Ovary (tissue), 9 donors: Measurements from ENCODE around the gene PLCB1. TPM values are rescaled to one million over a fixed set of nuclear protein-coding genes. Genes with fewer than 3 reads are reported as not detected.

Source experiments
- DNase-seq, 5 donors: peaks; one replicate each; pipeline ENCODE4 v3.0.0-alpha.2; 2019 to 2020
- H3K27ac ChIP-seq, 2 donors: fragments of 200-600 bp; one replicate each; pipeline versions ENCODE4 v1.5.1 to v1.8.0; 2019 to 2022
- H3K27me3 ChIP-seq: fragments of 200-600 bp; one replicate; pipeline ENCODE4 v1.8.0; 2022
- H3K36me3 ChIP-seq: fragments of 200-600 bp; sonication (generic); one replicate; pipeline ENCODE4 v1.5.1; 2019
- H3K4me1 ChIP-seq: one replicate; pipeline ENCODE4 v1.8.1; 2013; ENCODE audit warnings: mild to moderate bottlenecking, moderate library complexity; ENCODE audit not compliant: insufficient read depth
- H3K4me3 ChIP-seq: fragments of 200-600 bp; sonication (generic); one replicate; pipeline ENCODE4 v1.5.1; 2017
- H3K9me3 ChIP-seq, 2 donors: fragments of 200-600 bp in 1 of 2; sonication (generic) in 1 of 2; one replicate each; pipeline versions ENCODE4 v1.5.1 to v1.8.1; 2013 to 2019; ENCODE audit warnings: mild to moderate bottlenecking in 1 of 2, moderate library complexity in 1 of 2
- CTCF ChIP-seq, 3 donors: fragments of 450-650 bp in 2 of 3; fragments of 200-600 bp in 1 of 3; IDR thresholded peaks; one replicate each; pipeline versions ENCODE4 v1.5.1 to v1.8.0; 2016 to 2022; ENCODE audit warnings: antibody characterized with exemption in 3 of 3, mild to moderate bottlenecking in 1 of 3
- EP300 ChIP-seq: sonication (generic); formaldehyde crosslinking; IDR thresholded peaks from one replicate; pipeline ENCODE4 v1.6.1; 2017; ENCODE audit warnings: antibody characterized with exemption
- POLR2A ChIP-seq: fragments of 450-650 bp; IDR thresholded peaks from one replicate; pipeline ENCODE4 v1.6.1; 2017; ENCODE audit warnings: antibody characterized with exemption, mild to moderate bottlenecking, moderate library complexity
- WGBS, 3 donors: extraction: QIAGEN DNeasy Blood & Tissue Kit in 1 of 3; methylation state at CpG; one replicate each; pipeline versions ENCODE4 v1.1.5 to v1.1.7; 2013 to 2017; 5-methylcytosine and 5-hydroxymethylcytosine counted together
- intact Hi-C, 4 donors: fragments of 100-400 bp; cut with DNase I; formaldehyde crosslinking; loops; one replicate each; pipeline versions ENCODE4 v1.11.0 to v1.15.1; 2022 to 2023
- polyA plus RNA-seq, 2 donors: library from polyadenylated mRNA; stranded (reverse); fragments of 200-250 nt in 1 of 2; fragments of 350-450 nt in 1 of 2; fragmentation: Illumina TruSeq in 1 of 2; extraction: RNeasy Lipid Tissue Mini Kit (QIAGEN cat#74804) in 1 of 2; gene quantifications; one replicate each; pipeline ENCODE4 v1.2.3, GENCODE V29; 2013 to 2014
- total RNA-seq, 7 donors: library from RNA; depleted of rRNA in 2 of 7; stranded (reverse); fragments of >200 nt in 2 of 7; fragmentation: NEBNext Ultra II Directional in 3 of 7; extraction: Animal tissue kit (Norgen Biotek cat#: 25700) in 3 of 7; gene quantifications; one replicate each; pipeline versions ENCODE4 v1.1.0 to v1.2.4, GENCODE V29; 2016 to 2023
- donor health status: DM: no; HTN: no; CAD: no; lungs with moderate emphysema.
- donor health status: DM: no; HTN: no; CAD: no.
- donor health status: Bipolar disorder and iron deficiency.
- donor health status: DM: yes; HTN: yes; CAD: no.
- donor health status: DM: no; HTN: no; CAD: no.
- donor health status: DM: yes; HTN: yes; CAD: no.

The PLCB1 gene
- total and polyA plus RNA-seq, 9 donors: 2.9 to 29.5 (median 9.0) TPM

- DNase-seq: no peak
- H3K4me1 ChIP-seq: no peaks in the 10 kb centered on the region
- intact Hi-C loops: loop anchor here in 1 of 4 donors (10.0 kb wide), 1 partner anchor 576 kb away; no protein-coding TSS in a partner anchor
- H3K27ac ChIP-seq: no peak overlapping the region
- no peaks in the 10 kb centered on the region for H3K9me3 ChIP-seq
- TF ChIP-seq EP300: no peak
- TF ChIP-seq CTCF (IDR thresholded peaks at IDR 0.05): no peak
- TF ChIP-seq POLR2A: no peak
- H3K36me3 ChIP-seq: no peaks in the 10 kb centered on the region
- no peaks in the 10 kb centered on the region for H3K27me3 ChIP-seq
- H3K4me3 ChIP-seq: no peak overlapping the region
These were observed 656.8 kb downstream of the PLCB1 start for GRCh38 chr20:8788831-8789230.

GRCh38 chr20:8790442-8791074, 658.5 kb downstream of the PLCB1 start:
- intact Hi-C loops: no loop called here
- no peaks in the 10 kb centered on the region for H3K9me3 ChIP-seq
- H3K27me3 ChIP-seq: no peaks in the 10 kb centered on the region
- H3K36me3 ChIP-seq: no peaks in the 10 kb centered on the region
- H3K27ac ChIP-seq: no peak overlapping the region
- DNase-seq: peak in 1 of 5 donors; percentile 40
- H3K4me1 ChIP-seq: no peaks in the 10 kb centered on the region
- no peak for TF ChIP-seq EP300
- peak in 2 of 3 donors; percentile 77 to 80 for TF ChIP-seq CTCF (IDR thresholded peaks at IDR 0.05)
- no peak overlapping the region for H3K4me3 ChIP-seq
- 58 to 63% (median 62%) methylated on average over 5 of the region's 5 CpGs for WGBS, 3 donors

- peaks cover 1% of the 10 kb centered on the region for H3K4me1 ChIP-seq
- DNase-seq: no peak
- no peak overlapping the region for H3K27ac ChIP-seq
- no peak overlapping the region for H3K4me3 ChIP-seq
- intact Hi-C loops: no loop called here
- no peak for TF ChIP-seq CTCF (IDR thresholded peaks at IDR 0.05)
- no peak for TF ChIP-seq POLR2A
- TF ChIP-seq EP300: no peak
- no peaks in the 10 kb centered on the region for H3K27me3 ChIP-seq
- no peaks in the 10 kb centered on the region for H3K36me3 ChIP-seq
- WGBS, 3 donors: 89 to 94% (median 94%) methylated on average over 6 of the region's 6 CpGs
- H3K9me3 ChIP-seq: no peaks in the 10 kb centered on the region
These were observed 663.3 kb downstream of the PLCB1 start for GRCh38 chr20:8795404-8795803.

- intact Hi-C loops: no loop called here
- H3K27ac ChIP-seq: no peak overlapping the region
- H3K4me1 ChIP-seq: peaks cover 1% of the 10 kb centered on the region
- WGBS, 3 donors: 11 to 12% (median 11%) methylated on average over 5 of the region's 5 CpGs
- no peak overlapping the region for H3K4me3 ChIP-seq
- TF ChIP-seq EP300 (no peak), CTCF (IDR thresholded peaks at IDR 0.05) (no peak), POLR2A (no peak)
- no peak for DNase-seq
- no peaks in the 10 kb centered on the region for H3K36me3 ChIP-seq
- H3K27me3 ChIP-seq: no peaks in the 10 kb centered on the region
- H3K9me3 ChIP-seq: no peaks in the 10 kb centered on the region
These were observed 664.1 kb downstream of the PLCB1 start for GRCh38 chr20:8796088-8796660.
